ENCODE measurements around the gene AK3.

Gene AK3

DNA sequence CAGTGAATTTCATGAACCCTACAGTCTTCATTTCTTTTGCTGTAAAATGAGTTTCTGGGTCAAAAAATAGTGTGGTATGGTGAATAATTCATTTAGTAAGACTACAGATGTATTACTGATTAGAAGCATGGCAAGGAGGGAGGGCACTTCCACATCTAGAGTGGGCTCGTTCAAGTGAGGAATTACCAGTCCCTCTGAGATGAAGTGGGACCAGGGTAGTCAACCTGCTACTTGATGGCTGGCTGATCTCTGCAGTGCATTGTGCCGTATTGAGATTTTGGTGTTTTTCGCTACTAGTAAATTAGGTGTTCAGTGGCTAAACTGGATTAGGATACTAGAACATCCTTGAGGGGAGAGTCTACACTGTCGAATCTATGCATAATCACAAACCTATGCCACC, 50.9 kb downstream of the AK3 start:
- Histone ChIP-seq H3K36me3 (peaks cover 8% of the 10 kb centered on the region), H3K9me3 (no peaks in the 10 kb centered on the region), H3K27me3 (no peaks in the 10 kb centered on the region), H3K4me3 (ENCODE audit: low read depth, low read length) (no peak overlapping the region), H3K4me1 (no peaks in the 10 kb centered on the region)
- no peak for DNase-seq
- TF ChIP-seq, protein P1, sequence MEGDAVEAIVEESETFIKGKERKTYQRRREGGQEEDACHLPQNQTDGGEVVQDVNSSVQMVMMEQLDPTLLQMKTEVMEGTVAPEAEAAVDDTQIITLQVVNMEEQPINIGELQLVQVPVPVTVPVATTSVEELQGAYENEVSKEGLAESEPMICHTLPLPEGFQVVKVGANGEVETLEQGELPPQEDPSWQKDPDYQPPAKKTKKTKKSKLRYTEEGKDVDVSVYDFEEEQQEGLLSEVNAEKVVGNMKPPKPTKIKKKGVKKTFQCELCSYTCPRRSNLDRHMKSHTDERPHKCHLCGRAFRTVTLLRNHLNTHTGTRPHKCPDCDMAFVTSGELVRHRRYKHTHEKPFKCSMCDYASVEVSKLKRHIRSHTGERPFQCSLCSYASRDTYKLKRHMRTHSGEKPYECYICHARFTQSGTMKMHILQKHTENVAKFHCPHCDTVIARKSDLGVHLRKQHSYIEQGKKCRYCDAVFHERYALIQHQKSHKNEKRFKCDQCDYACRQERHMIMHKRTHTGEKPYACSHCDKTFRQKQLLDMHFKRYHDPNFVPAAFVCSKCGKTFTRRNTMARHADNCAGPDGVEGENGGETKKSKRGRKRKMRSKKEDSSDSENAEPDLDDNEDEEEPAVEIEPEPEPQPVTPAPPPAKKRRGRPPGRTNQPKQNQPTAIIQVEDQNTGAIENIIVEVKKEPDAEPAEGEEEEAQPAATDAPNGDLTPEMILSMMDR (IDR thresholded peaks at IDR 0.05; ENCODE audit: low read depth, low read length): no peak

DNA sequence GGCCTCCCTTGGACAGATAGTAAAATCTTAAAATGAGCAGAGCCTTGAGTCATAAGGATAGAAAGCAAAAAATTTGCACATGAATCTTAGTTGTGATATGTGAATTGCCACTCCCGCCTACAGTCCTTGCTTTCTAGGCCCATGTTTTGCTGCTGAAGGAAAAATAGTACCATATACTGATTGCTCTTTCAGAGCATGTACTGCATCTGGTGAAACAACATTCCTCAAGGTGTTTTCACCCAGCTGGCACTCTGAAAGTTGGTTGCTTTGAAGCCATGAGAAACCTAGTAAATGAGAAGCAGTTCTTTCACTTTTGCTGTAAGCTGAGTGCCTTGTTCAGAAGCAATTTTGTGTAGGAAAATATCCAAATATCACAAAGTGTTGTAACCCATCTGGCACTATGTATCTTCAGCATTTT, 51.3 kb downstream of the AK3 start:
- TF ChIP-seq, protein P1 (IDR thresholded peaks at IDR 0.05; ENCODE audit: low read depth, low read length): no peak
- H3K9me3 ChIP-seq: no peaks in the 10 kb centered on the region
- no peaks in the 10 kb centered on the region for H3K27me3 ChIP-seq
- no peak for DNase-seq
- peaks cover 11% of the 10 kb centered on the region for H3K36me3 ChIP-seq
- H3K4me3 ChIP-seq (ENCODE audit: low read depth, low read length): no peak overlapping the region
- no peaks in the 10 kb centered on the region for H3K4me1 ChIP-seq

GRCh38 chr9:4689021-4689420, 52.0 kb downstream of the AK3 start:
- Histone ChIP-seq H3K27me3 (no peaks in the 10 kb centered on the region), H3K36me3 (peaks cover 11% of the 10 kb centered on the region), H3K4me1 (no peaks in the 10 kb centered on the region), H3K4me3 (ENCODE audit: low read depth, low read length) (no peak overlapping the region), H3K9me3 (no peaks in the 10 kb centered on the region)
- no peak for DNase-seq
- TF ChIP-seq, protein P1 (IDR thresholded peaks at IDR 0.05; ENCODE audit: low read depth, low read length): no peak

- no peaks in the 10 kb centered on the region for H3K27me3 ChIP-seq
- TF ChIP-seq, protein P1 (IDR thresholded peaks at IDR 0.05; ENCODE audit: low read depth, low read length): no peak
- DNase-seq: no peak
- no peak overlapping the region for H3K4me3 ChIP-seq (ENCODE audit: low read depth, low read length)
- peaks cover 11% of the 10 kb centered on the region for H3K36me3 ChIP-seq
- H3K9me3 ChIP-seq: no peaks in the 10 kb centered on the region
- no peaks in the 10 kb centered on the region for H3K4me1 ChIP-seq
Measured at GRCh38 chr9:4686584-4686983, 54.4 kb downstream of the AK3 start.

DNA sequence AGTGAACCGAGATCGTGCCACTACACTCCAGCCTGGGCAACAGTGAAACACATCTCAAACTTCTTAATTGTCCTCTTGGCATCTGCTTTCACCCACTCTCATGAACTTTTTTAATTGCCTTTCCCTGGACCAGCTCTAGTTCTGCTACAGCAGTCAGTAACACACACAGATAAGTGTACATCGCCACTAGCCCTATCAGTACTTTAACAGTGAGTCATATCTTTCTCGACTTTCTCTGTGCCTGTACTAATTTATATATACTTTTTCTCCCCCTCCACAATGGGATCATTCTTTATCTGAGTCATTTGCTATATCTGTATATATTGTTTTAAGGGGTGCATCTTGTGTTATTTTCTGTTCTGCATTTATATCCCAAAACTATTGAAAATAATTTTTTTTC, 54.9 kb downstream of the AK3 start:
- no peak for DNase-seq
- Histone ChIP-seq H3K9me3 (no peaks in the 10 kb centered on the region), H3K36me3 (peaks cover 9% of the 10 kb centered on the region), H3K4me3 (ENCODE audit: low read depth, low read length) (no peak overlapping the region), H3K4me1 (no peaks in the 10 kb centered on the region), H3K27me3 (no peaks in the 10 kb centered on the region)
- TF ChIP-seq, protein P1 (IDR thresholded peaks at IDR 0.05; ENCODE audit: low read depth, low read length): no peak

DNA sequence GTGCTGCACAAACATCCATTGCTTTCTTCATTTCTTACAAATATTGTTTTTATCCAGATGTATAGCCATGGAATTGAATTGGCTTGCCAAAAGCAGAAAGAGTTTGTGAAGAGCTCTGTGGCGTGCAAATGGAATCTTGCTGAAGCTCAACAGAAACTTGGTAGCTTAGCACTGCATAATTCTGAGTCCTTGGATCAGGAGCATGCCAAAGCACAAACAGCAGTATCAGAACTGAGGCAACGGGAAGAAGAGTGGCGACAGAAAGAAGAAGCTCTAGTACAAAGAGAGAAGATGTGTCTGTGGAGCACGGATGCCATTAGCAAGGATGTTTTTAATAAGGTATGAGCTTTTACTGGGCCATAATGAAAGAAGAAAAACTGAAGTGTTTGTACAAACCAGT, 56.2 kb downstream of the AK3 start:
- no peak overlapping the region for H3K4me3 ChIP-seq (ENCODE audit: low read depth, low read length)
- TF ChIP-seq, protein P1 (IDR thresholded peaks at IDR 0.05; ENCODE audit: low read depth, low read length): no peak
- H3K9me3 ChIP-seq: no peaks in the 10 kb centered on the region
- no peak for DNase-seq
- H3K36me3 ChIP-seq: peaks cover 9% of the 10 kb centered on the region
- H3K4me1 ChIP-seq: no peaks in the 10 kb centered on the region
- no peaks in the 10 kb centered on the region for H3K27me3 ChIP-seq
